ENCODE measurements around the gene MOB2.

The MOB2 gene

DNA sequence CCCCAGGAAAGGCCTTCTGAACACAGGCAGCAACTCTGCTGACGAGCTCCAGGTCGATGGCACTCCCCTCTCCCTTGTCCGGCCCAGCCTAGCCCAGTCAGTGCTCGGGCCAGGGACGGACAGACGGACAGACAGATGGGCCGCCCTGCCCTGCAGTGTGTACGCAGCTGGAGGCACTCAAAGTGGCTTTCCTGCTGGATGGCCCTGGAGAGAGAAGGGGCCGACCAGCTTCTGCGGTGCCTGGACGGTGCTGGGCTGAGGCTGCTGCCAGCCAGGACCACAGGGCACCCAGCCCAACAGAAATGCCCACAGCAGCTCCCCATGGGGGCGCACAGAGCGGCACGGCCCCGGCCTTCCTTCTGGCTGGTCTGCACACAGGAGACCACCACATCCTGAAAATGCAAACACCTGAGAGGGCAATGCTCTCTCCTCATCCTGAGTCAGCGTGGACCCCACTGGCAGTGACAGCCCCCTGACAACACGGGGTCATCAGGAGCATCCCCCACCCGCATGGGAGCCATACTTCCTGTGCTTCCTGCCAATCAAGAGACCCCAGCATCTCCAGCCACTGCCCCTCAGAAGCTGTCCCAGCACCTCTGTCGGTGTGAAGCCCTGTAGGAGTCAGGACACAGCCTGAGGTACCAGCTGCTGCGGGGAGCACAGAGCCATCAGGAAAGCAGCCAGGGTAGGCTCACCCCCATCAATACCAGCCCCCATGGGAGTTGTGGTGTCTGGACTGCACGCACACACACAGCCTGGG is 692 bp upstream of the MOB2 start:
- DNase-seq = no peak

DNA sequence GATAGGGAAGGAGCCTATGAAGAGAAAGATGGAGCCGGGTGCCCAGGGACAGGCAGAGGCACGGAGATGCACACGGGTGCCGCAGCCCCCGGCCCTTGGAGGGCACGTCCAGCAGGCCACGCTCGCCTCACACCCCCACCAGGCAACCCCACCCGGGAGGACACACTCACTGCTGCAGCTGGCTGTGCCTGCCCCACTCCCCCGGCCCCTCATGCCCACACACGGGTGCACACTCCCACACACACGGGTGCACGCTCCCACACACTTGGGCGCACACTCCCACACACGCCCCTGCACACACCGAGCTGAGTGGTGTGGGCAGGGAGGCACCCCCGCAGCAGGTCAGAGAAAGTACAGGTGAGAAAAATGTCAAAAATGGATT is 1.1 kb downstream of the MOB2 start:
- no peak for DNase-seq

DNA sequence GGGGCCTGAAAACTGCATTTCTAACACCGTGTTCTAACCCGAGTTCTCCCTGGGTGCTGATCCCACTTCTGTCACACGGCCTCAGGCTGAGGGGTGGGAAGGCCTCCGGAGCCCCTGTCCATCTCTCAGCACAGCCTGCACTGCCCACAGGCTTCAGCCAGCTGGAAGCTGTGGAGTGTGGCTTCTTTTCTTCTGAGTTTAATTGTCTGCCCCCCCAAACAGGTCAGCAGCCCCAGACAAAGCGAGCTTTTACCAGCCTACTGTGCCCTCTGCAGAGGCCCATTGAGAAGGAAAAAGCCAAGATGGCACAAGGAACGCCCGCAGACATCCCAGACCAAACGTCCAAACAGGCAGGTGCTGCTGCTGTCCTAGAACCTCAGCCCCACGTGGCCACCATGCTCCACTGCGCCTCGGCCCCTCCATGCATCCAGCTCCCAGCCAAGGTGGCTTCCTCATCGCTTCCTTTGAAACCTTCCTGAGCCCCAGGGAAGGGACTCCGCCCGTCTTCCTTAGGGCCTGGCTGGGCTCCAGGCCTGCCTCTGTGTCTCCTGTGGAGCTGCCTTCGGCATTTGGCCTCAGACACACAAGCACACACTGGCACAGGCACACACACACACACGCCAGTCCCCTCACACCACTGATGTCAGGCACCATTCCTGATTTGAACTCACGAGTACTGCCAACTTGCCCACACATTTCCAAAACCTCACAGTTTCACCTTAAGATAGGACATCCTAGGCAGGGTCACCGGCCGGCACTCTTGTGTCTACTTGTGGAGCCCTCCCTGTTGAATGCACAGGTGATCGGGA is 1.7 kb downstream of the MOB2 start:
- DNase-seq = no peak

DNA sequence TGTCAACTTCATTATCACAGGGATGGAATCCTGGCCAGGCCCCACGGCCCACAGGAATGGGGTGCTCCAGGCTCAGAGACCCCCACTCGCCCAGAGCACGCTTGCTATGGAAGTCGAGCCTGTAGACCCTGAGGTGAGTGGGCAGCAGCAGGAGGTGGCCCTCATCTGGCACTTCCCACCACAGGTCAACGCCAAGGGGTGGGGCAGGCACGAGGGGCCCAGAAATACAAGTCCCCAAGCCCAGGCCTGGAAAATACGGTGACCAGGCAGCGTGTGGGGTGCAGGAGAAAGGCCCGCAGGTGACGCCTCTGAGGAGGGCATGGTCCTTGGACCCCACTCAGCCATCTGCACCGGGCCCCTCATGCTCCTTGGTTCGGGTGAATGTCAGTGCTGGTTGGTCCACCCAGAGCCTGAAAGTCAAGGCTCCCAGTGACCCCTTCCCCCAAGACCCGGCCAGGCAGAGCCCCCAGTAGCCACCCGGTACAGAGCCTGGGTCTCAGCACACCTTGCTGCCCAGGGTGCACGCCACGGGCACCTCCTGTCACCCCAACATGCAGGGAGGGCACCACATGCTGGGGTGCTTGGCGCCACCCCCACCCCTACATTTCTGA is 2.4 kb downstream of the MOB2 start:
- DNase-seq = no peak

DNA sequence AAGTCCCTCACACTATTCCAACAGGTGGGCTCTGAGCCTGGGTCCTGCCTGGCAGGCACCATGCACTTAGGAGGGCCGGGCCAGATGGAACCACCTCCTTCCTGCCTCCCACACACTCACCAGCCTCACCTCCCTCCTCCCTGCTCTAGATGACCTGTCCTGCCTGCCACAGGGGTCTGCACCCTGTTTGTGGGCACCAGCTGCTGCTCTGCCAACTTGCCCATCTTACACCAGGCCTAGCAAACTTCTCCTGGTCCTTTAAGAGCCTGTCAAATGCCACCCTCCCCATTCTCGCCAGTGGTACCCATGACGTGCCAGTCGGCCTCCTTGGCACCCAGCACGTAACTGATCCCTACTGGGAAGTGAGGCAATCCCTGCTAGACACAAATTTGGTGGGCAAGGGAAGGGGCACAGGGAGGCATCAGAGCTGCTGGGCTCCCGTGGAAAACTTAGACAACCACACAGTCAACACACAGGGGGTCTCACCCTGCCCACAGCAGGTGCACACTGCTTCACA is 3.1 kb downstream of the MOB2 start:
- DNase-seq = no peak

DNA sequence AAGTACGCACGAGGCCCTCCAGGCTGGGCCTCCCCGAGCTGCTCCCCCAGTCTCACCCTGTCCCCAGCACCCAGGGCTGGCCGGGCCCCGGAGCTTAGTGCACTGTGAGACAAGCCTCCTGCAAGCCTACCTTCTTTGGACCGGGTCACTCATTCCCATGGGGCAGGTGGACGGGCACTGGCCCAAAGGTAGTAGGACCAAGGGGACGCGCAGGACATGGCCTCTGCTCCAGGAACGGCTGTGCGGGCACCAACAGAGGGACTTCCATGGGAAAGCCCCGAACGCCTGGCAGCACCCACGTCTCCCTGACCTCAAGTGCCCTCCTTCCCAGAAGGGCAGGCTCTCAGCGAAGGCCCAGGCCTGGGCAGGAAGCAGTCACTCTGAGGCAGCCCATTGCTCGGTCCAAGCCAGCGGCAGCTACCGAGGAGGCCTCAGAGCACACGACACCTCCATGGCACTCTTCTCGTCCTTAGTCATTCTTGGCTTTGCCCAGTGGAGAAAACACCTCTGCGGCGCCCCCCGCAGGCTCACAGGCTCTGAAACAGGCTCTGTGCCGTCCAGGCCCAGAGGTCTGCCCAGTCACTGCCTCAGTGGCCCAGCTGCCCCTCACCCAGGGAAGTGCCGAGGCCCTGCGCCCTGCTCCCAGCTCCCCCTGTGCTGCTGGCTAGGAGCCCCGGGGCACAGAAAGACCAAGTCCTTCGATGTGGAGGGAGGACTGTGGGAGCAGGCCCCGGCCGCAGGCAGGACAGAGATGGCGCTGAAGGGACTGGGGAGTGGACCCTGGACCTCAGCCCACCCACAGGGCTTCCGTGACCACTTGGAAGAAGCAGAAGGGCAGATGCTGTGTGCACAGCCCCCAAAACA is 3.8 kb downstream of the MOB2 start:
- DNase-seq = no peak

DNA sequence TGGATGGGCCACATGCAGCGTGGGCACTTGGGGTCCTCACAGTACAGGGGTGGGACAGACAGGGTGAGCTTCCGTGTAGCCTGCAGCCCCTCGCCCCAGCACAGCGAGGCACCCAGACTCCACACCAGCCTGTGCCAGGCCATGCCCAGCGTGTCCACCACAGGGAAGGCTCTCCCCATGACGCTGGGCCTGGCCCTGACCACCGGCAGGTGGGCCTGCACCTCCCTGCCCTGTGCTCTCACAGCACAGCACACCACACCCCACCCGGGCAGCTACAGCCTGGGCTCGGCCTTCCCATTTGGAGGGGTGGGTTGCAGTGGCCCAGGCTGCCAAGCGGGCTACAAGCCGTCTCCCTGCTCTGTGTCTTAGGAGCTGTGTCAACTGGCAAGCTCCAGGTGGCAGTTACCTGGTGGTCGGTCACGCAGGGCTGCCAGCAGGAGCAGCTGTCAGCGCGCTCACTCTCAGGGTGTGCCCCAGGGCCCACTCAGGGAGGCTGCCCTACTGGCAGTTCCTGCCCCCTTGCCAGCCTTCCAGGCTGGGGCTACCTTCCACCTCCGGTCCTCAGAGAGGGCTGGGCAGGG is 4.6 kb downstream of the MOB2 start:
- no peak for DNase-seq

DNA sequence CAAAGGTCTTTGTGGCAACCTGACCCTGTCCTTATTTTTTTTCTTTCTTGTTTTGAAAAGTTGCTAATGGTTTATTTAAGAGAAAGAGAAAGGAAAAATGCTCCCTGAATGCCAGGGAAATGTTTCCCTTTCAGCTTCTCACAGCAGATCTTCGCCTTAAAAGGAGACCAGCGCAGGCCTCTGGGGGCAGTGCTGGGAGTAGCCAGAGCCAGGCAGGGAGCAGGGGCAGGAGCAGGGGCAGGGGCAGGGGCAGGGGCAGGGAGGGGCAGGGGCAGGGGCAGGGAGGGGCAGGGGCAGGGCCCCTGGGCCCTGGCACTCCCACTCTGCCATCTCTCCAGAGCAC is 5.1 kb downstream of the MOB2 start:
- DNase-seq = no peak

DNA sequence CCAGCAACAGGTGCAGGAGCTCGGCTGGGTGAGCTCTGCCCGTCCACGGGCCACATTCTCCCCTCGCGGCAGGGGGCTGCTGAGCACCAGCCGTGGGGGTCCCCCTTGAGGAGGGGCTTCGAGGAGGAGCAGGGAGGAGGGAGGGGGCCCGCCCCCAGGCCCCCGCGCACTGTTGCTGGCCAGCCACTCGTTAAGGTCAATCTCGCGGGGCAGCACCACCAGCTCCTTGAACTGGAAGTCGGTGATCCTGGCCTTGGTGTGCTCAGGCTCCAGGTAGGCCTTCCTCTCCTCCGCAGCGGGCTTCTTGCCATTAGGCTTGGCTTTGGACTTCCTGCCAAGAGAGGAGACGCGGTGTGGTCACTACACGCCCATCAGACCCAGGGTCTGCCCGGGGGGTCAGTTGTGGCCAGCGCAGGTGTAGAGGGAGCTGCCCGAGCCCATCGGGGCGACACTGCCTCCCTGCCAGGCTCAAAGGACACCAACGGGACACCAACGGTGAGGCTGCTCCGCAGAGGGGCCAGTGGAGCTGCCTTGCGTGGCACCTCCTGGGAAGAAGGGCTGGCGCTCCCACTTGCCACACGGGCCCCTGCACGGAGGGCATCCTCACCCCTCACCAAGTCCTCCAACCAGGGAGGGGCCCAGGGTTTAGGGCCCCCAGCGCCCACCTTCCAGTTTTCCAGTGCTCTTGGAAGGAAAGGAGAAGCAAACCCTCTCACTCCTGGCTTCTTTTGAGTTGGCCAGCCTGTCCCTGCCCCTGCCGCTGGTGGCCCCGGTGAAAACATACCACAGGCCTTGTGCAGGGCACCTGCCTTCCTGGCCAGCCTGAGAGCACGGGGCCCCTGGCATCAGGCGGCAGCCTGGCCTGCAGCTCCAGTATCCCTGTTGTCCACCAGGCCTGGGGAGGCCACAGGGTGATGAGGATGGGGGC is 5.8 kb downstream of the MOB2 start:
- DNase-seq = no peak

DNA sequence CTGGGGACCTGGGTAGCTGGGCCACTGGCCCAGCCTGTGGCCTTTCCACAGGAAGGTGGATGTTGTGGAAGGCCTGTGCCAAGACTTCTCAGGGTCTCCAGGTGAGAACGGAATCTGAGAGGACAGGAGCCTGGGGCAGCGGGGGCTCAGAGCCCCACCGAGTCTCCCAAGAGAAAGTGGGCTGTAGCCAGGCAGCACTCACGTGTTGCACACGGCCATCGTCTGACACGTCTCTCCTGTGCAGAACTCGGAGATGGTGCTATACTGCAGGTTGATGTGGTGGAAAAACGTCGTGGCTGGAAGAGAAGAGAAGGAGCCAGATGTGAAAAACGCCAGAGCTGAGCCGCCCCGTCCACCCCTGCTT is 6.4 kb downstream of the MOB2 start:
- no peak for DNase-seq

DNA sequence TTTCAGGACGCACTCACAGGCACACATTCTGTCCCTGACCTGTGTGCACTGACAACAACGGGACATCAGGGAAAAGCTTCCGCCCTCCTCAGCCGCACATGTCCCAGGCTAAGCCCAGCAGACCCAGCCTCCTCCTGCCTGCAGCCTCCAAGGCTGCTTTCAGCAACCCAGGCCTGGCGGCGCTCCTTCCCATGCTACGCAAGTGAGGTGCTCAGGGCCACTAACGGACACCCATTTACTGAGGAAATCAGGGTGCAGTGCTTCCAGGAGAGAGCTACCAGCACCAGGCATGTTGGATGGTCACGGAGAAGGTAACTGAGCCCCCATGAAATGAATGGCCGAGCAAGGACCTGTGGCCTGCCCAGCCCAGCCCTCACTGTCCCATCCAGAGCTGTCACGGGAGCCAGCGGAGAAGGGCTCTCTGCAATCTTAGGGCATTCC is 6.9 kb downstream of the MOB2 start:
- no peak for DNase-seq

DNA sequence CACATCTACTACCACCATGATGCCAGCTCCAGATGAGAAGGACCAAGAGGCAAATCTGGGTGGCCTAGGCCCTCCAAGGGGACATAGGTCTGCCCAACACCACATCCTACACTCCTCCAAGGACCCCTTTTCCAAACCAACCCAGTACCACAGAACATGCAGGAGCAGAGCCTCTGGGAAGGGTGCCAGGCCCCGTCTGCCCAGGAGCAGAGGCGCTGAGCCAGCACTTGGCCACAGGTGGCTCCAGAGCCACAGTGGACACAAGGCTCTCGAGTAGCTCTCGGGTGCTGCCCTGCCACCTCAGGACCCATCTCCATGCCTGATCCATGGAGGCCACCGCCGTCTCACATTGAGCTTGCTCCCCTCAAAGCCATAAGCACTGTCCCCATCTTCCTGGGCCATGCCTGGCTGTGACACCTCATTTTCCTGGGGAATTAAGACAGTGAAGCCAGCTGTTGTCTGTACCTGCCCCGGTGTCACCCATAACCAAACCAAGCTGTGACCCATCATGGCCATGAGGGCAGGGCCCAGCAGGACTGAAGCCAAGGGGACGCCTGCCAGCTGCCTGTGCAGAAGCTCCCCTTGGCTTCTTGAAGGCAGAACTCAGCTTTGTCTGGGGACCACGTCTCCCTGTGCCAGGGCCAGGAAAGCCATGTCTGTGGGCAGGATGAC is 7.4 kb downstream of the MOB2 start:
- DNase-seq = no peak

DNA sequence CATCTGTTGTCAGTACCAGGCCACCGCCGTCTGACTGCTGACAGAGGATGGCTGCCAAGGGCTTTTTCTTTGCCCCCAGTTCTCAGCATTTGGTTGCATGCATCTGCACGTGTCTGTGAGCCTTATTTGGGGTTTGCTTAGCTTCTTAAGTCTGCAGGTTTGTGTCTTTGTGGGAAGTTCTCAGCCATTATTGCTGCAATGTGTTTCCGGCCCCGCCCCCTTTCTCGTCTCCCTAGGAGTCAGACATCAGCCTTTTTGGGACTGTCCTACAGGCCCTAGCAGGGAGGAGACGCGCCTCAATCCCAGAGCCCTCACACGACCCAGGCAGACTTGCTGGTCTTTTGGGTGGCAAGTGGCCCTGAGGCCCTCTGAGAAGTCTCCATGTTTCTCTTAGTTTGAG is 8.0 kb downstream of the MOB2 start:
- DNase-seq = no peak

DNA sequence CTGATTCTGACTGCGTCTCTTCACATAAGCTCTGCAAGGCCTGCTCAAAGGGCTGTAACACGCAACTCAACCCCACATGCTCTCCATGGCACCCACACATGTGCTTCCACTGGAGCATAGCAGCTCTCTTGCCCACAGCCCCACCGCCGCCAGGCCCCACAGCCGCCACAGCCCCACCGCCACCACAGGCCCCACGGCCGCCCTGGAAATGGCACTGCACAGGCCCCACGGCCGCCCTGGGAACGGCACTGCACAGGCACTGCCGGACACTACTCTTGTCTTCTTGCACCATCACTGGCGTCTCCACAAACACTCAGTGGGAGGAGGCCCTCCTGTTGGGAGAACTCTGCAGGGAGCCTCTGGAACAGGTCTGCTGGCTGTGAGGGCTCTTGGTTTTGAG is 8.6 kb downstream of the MOB2 start:
- no peak for DNase-seq

DNA sequence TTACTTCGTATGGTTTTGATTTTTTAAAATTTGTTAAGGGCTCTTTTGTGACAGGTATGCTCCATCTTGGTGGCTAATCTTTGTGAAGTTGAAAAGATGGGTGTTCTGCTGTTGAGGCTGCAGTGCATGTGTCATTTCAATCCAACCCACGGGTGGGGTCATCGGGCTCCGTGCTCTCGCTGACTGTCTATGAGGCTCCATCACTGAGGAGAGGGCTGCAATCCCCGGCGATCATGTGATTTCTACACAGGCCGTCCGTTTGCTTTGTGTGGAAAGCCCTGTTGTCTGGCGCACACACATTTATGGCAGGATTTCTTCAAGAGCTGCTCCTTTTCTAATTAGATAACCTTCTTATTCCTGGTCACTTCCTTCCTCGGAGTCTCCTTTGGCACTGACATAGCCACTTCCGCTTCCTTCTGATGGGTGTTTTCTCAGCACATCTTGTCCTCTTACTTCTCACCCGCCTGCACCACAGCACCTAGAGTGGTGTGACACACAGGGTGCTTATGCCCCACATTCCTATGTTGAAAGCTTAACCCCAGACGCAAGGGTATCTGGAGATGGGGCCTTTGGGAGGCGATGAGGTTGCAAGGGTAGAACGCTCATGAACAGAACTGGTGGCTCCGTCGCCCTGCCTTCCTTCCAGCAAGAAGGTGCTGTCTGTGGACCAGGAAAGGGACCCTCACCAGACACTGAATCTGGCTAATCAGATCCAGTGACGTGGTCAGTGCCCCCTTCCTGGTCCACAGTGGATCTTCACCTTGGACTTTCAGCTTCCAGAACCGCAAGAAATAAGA is 9.4 kb downstream of the MOB2 start:
- DNase-seq = no peak

DNA sequence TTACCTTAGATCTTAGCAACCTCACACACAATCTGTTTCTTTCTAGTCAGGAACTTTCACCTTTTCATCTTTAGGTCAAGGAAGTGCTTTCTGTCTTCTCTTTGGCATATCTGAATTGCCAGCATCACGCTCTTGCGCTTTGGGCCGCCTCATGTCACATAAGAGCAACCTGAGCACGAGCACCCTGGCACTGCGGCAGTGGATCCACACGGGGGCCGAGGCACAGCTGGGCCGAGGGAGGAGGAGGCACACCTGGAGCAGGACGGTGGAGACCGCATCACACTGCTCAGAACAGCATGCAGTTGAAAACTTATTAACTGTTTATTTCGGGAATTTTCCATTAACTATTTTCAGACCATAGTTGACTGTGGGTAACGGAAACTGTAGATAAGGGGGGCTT is 10.7 kb downstream of the MOB2 start:
- DNase-seq = no peak

DNA sequence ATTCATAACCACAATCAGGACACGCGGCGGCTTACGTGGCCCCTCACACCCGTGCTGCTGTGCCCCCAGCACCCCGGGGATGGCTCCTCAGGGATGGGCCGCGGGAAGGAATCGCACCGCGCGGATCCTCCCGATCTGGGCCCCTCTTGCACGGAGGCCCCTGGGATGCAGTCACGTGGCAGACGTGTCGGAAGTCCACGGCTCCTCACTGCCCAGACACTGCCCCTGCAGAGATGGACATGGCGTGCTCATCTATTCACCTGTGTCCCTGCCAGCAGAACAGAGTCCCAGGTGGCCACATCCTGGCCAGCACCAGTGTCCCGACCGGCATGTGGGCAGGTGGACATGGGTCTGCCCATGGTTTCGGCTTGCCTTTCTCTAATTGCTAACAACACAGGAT is 12.8 kb downstream of the MOB2 start:
- no peak for DNase-seq

DNA sequence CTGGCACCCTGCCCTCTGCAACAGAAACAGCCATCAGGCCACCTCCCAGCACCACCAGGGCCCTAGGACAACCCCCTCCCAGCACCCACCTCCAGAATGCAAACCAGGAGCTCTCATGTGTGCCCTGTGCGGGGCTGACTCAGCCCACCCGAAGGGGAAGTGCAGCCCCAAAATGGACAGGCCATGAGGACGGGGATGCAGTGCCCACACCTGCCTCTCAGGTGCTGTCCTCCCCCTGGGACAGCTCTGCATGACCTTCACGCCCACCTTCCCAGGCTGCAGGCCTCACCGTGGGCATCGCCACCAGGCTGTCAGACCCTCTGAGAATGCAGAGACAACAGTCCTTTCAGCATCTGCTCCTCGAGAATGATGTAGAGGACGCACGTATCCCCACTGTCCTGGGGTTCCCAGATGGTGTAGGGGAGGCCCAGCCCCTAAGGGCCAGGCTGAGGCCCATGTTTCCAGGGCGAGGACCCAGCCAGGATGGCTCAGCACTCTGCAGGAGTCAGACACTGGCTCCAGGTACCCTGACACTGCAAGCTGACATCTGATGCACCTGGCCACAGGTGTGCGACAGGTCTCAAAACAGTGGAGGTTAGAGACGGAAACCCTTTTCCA is 13.5 kb downstream of the MOB2 start:
- DNase-seq = no peak
